Activated gamma-delta T cell treated with anti-CD3 and anti-CD28 coated beads, Interleukin-2, amount 50 U/mL, for 16 hours (primary cell): ENCODE measurements around the gene GRAMD2A.

Experiments
- DNase-seq: peaks from one replicate; pipeline ENCODE4 v3.0.0-alpha.2; 2020; ENCODE audit warnings: low read depth

GRAMD2A gene

DNA sequence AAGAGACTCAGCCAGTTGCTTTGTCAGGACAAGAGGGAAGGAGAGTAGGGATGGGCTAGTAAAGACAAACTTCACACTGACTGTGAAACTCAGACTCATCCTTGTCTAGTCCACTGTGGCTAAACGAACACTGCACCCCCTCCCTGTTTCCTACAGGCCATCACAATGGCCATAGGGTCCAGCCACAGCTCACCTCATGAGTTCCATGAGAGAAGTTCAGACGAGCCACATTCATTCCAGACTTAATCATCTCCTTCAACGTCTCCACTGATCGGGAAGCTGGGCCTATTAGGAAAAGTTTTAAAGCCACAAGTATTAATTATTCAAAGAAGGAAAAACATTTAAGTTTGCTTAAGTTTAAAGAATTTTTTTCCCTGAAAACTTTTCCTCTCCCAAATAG, 19.6 kb upstream of the GRAMD2A start:
- no peak for DNase-seq

DNA sequence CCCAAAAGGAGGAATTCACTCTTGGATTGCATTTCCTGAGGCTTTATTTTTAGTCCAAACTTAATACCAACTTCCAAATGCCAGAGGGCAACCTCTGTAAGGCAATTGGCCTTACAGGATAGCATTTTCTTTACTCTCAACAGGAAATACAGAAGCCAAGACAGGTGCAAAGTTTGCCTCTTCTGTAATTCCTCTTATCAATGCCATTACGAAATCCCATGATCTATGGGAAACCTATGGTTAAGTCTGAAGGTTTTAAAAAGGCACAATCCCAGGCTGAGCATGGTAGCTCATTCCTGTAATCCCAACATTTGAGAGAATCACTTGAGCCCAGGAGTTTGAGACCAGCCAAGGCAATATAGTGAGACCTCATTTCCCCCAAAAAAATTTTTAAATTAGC, 18.5 kb upstream of the GRAMD2A start:
- DNase-seq = no peak

DNA sequence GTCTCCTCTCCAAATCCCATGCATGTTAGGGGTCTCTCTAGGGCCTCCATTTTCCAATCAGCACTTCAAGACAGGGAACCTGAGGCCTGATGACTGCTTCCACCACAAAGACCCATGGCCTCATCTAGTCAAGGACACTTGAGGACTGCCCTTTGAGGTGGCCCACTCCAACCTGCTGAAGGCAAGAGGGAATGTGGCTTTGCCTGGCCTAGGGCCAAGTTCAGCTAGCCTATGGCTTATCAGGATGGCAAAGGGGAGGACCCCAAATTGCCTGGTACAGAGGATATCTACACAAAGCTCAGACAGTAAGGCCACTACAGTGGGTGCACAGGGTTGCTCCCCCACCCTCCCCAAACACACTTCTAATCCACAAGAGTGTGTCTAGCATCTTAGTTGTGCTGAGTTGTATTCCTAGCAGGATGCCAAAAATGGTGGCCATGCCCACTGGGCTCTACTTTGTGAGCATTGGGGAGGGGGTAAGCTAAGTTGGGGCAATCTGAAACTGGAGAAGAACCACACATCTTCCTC, 10.0 kb upstream of the GRAMD2A start:
- no peak for DNase-seq

DNA sequence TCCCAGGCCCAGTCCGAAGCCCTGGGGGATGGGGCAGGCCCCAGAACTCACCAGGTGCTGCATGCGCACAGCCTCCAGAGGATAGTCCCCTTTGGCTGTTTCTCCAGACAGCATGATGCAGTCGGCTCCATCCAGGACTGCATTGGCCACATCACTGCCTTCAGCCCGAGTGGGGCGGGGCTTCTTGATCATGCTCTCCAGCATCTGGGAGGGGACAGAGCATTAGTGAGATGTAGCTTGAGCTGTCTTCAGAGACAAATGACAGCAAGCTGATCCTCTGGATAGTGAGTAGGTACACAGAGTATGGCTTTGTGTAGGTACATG, 9.1 kb upstream of the GRAMD2A start:
- DNase-seq = no peak

DNA sequence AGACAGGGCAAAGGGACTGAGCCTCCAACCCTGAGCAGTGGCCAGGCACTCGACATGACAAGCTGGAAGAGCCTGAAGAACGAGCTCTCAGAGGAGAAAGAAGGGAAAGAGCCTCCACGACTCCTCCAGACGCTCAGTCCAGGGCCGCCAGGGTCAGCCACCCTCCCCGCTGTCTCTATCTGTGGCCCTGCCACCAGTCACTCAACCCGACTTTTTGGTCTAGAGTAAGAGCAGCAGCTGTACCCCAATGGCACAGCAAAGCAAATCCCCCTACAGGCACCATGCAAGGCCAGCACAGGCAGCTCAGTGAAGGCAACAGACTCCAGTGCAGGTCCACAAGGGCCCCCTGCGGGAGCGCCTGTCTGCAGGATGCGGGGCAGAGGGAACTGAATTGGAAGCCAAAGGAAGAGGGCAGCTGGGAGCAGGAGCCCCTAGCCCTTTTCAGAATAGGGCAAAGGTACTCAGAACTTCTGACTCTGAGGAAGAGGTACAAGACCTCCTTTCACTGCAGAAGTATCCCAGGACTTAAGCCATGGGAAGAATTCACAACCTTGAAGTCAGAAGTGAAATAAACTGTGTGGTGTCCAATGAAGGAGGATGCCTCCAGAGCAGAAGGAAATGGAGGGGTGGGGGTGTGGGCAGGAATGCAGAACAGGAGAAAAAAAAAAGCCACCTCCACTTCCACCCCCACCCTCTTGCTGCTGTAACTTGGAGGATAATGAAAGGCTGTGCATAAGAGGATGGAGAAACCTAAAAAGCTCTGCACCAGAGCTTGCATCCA, 8.5 kb upstream of the GRAMD2A start:
- DNase-seq = no peak

DNA sequence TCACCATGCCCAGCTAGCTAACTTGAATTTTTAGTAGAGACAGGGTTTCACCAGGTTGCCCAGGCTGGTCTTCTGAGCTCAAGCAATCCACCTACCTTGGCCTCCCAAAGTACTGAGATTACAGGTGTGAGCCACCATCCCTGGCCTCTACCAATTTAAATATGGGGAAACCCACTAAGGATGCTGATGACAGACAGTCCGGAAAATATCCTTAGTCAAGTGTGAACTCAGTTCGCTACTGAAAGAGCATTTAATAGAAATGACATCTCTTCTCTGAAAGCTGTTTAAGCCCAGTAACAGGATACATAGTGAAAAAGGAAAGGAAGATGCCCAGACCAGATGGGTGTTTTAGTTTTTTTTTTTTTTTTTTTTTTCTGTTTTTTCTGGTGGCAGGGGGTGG, 7.7 kb upstream of the GRAMD2A start:
- DNase-seq = no peak

DNA sequence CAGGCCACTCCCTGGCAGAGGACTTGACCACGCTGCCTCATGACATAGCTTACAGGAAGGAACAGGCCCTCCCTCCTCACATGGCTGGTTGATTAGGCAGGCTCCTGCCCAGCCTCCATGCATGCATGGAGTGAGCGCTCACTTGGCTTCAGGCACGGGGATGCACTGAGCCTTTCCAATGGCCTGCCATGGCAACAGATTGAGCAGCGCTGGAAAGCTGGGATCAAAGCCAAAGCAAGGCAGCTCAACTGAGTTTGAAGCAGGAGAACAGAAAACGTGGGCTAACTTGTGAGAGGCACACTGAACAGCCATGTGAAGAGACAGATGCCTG, 5.9 kb upstream of the GRAMD2A start:
- no peak for DNase-seq

DNA sequence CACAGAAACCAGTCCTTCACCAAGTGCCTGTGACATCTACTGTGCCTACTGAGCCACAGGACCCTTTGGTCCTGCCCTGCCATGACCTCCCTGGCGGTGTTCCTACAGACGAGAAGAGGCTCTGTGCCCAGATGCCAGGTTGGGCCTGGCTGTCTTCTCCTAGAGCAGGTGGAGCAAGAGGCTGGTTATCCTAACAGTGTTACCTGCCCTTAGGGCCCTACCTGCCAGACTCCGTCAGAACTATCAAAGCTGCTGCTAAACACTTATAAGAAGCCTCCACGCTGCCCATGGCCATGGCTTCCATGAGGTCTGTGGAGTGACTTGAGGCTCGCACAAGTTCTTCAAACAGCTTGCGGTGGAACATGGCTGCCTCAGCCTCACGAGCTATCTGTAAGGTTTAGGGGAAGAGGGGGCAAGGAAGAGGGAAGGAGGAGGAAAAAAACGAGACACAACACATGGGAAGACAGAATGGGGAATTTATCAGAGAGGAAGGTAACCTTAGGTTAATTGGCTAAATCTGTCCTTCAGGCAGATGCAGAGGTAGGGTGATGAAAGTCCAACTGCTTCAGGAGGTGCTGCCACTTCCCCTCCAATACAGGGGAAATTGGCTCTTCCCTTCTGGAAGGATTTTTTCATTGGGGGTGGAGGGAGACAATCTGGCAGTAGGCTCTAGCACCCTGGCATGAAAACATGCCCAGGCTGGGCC, 5.4 kb upstream of the GRAMD2A start:
- DNase-seq = no peak

DNA sequence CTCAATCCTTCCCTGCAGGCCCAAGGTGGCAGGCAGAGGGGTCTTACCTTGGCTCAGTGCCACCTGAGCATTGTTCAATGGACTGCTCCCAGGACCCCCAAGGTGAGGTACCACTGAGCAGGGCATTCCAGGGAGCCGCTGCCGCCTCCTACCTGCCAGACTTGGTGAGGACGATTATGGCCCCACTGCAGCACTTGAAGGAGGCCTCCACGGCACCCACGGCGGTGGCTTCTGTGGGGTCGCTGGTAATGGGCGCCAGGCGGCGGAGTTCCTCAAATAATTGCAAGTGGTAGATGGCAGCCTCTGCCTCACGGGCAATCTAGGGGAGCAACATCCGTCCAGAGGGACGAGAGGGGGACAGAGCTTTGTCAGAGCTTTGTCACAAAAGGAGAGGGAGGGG, 4.7 kb upstream of the GRAMD2A start:
- no peak for DNase-seq

DNA sequence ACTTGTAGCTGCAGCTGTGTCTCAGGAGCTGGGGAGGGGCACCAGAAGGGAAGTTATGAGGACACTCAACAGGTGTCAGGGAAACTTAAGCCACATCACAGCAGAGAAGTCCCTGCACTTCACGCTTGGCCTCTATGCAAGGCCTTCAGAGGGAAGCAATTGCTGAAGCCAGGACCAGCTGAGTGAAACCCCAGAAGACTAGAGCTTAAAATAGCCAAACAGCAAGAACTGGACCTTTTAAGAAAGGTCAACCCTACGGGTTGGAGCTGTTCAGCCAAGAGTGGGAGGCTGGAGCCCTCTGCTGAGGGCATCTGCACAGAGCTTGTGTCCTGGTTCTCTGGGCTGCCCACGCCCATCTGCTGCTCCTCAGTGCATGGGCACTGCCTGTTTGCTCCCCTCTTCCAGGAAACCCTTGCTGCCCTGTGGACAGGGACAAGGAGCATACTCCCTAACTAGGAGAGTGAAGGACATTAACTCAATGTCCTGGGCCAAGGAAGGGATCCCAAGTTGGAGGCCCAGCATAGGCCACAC, 3.9 kb upstream of the GRAMD2A start:
- no peak for DNase-seq

DNA sequence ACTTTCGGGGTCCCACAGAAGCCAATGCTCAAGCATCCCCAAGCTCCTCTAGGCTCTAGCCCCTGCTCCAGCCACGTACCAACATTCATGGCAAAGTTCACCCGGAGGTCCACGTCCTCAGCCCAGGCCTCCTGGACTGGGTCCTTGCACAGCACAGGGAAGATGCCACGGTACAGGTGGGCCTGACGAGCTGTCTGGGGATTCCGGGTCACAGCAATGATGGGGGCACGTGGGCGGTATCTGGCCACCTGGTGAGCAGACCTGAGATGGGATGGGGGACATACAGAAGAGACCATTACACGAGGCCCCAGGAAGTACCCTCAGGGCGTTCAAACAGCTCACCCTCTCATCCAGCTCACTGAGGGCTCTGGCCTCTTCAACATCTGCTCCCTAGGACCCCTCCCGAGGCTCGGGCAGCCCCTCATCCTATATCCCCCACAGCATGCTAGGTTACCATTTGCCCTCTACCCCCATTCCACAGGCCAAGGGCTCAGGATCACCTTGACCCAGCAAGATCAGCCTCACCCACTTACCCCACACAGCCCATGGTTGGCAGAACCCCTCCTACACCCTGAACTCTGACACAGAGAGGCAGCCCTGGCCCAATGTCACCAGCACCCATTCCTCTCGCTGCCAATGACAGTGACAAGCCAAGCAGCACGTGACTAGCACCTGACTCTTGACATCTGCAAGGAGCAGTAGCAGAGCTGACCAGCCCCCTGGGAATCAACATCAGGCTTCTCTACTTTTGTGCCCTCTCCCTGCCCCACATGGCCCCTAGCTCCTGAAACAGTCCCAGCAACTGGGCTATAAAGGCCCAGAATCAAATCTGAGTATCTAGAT, 3.0 kb upstream of the GRAMD2A start:
- no peak for DNase-seq

DNA sequence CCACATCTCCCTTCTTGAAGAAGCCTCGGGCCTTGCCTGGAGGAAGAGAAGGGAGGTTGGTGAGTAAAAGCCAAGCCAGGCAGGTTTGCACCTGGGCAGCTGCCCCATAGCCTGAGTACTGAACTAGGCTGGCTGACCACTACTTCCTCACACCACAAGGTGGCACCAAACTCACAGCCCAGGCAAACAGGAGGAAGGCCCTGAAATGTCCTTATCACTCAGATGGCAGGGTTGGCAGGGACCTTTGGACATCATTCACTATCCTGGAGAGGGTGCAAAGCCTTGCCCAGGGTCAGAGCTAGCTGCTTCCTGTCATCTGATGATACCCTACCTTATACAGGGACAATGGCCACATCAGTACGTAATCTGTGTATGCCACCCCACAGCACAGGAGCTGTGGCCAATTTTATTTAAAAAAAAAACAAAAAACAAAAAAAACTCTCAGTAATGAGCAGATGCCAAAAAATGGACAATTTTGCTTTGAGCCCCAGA, 2.2 kb upstream of the GRAMD2A start:
- peak; percentile 59 for DNase-seq

DNA sequence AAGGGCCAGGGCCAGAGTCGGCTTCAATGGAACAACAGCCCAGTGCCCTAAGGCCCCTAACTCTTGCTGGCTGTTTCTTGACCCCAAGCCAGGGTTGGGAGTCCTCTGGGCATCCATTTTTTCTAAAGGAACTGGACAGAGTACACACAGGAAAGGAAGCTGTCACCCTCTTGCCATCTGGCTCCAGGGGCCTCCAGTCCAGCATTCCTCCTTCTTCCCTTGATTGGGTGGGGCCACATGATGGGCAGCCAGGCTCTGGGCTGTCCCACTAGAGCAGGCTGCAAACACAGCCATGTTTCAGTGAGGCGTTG, 1.6 kb upstream of the GRAMD2A start:
- DNase-seq = no peak

DNA sequence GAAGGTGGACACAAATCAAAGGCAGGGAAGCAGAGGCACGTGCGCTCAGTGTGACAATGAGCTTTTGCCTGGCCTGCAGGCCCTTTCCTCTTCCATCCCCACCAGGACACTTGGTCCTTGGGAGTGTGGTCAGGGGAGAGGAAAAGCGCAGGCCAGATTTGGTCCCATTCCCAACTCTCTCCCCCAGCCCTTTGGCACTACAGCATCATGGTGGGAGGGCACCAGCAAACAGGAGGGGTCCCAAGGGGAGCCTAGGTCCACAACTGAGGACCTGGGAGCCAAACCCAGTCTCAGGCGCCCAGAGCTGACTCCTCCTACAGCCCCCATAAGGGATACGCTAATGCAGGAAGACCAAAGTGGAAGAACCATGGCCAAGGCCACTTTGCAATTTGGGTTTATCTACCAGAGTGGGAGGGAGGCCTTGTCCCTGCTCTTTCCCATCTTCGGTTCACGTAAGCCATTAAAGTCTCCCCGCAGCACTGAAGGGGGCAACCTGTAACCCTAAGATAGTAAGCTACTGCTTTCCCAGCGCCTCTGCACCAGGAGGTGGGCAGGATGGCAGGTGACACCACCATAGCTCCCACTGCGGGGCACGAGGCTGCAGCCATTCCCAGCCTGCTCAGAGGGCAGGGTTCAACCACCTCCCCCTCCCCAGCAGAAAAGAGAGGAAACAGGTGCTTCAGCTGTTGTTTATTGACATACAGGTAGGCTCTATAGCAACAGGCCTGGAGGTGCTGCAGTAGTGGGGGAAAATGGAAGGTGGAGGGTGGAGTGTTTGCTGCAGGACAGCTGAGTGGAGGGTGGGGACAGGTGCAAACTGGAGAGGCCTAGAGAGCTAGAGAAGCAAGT, 993 bp upstream of the GRAMD2A start:
- DNase-seq = no peak

DNA sequence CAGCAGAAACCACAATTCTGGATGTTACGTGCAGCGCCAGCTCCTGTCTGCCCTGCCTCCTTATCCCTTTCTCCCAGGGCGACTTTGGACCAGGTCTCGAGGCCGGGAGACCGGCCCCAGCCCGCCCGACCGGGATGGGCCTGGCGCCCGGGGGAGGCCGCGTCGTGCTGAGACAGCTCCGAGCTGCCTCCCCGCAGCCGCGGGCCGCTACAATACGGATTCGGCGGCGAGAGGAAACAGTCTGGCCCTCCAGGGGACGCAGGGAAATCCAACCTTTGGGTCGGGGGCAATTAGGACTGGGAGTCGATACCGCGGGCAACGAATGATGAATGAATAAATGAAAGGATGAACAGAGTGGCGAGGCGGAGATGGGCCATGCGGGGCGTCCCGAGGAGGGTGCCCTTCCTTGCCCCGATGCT, 537 bp downstream of the GRAMD2A start:
- no peak for DNase-seq

DNA sequence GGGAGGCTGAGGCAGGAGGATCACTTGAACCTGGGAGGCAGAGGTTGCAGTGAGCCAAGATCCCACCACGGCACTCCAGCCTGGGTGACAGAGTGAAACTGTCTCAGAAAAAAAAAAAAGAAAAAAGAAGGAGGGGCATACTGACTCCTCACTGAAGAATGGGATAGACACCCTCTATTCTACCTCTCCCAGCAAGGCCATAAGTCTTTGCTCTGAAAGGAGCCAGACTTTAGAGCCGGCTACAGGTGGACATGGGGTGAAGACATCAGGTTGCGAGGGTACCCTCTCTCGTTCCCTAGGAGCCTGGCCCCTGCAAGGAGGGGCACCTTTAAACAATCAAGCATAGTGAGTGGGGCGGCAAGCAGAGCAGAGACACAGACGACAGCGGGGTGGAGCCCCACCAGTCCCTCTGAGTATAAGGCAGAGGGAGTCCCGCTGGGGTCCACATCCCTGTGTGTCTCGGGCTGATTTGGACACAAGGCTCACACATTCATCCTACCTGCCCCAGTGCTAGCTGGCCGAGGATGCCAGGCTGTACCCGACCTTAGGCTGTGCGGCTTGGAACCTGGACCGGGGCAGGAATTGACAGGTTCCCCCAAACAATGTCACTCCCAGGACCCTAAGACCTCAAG, 1.1 kb downstream of the GRAMD2A start:
- DNase-seq = no peak

DNA sequence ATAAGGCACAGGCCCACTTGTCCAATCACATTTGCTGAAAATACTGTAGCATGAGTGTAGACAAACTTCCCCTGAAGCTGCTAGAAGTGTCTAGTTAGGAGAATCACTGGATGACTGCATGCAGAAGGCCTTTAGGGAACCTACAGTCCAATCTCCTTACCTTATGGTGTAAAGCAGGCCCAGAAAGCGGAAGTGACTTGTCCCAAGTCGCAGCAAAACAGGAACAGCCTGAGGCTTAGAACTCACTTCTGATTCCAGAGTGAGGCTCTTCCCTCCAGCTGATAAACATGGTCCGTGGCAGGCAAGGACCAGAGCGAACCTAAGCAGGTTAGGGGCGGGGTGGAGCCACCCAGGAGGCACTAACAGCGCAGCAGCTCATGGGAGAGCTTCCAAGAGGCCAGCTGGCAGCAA, 2.5 kb downstream of the GRAMD2A start:
- no peak for DNase-seq

DNA sequence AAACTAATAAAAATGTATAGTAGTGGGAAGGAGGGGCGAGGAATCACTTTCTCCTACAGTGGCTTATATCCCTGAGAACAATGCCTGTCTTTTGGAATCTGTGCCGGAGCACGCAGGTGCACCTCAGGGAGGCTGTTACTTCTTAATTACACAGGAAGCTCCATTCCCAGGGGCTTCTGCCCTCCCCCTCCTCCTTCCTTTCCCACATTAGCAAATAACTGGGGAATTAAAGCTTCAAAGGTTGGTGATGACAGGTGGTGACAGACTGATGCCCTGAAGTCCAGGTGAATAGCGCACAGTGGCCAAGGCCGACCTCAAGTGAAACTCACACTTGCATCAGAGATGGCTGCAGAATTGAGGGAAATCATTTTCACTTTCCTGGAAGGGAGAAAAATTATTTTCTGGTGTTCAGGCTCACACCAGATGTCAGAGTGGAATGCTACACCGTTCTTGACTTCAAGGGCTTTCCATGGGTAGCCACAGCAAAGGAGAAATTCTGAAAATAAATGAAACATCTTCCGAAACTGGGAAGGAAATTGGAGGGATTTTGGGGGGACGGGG, 3.7 kb downstream of the GRAMD2A start:
- DNase-seq = no peak

DNA sequence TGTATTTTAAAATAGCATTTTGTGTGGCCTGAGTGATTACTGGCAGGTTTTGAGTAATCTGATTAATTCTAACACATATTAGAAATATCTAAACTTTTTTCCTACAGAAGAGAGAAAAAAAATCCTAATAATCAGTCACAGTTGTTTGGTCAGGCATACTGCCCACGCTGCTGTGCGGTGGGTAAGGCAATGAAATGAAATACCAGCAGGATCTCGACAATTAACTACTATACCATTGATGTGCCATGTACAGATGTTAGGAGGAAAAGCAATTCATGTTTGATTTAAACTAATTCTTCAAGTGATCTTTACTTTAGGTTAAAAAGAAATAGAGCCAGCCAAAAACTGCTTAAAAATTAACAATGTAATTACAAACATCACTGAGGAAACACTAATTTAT, 5.2 kb downstream of the GRAMD2A start:
- no peak for DNase-seq

DNA sequence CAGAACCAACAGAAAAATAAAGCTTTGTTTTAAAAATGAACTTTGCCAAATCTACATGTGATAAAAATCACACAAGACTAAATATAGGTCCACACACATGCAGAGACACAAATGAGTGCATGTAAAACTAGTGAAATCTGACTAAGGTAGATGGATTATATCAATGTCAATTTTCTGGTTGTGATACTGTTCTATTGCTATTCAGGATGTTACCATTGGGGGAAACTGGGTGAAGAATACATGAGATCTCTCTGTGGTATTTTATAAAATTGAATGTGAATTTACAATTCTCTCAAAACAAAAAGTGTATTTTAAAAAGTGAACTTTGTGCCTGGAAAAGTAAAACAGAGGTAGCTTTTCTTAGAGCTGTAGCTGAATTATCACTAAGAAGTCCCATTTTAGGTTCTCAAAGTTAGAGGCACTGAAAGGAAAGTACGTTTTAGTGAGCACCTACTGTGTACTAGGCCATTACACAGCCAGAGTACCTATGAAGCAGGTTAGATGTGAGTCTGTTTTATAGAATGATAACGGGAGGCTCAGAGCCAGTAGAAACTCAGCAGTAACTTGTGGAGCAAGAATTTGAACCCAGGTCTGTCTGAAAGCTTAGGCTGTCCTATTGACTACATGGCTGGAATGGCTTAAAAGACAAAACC, 8.2 kb downstream of the GRAMD2A start:
- DNase-seq = no peak
